Endometrial microvascular endothelial cells (primary cell): ENCODE data around the gene IZUMO4. TPM values are rescaled to one million over a fixed set of nuclear protein-coding genes. Genes with fewer than 3 reads are reported as not detected.

Source experiments
- in situ Hi-C: cut with HindIII; loops from 2 replicates; pipeline ENCODE4 v1.10.0; 2017; ENCODE audit warnings: low sequenced_read_pairs, low pct_unique_long_range_greater_than_20kb; ENCODE audit errors: inconsistent ontology term
- total RNA-seq: library from RNA; depleted of rRNA; stranded (reverse); fragments of >200 nt; gene quantifications from one replicate; pipeline ENCODE4 v1.2.3, GENCODE V29; 2015; ENCODE audit errors: inconsistent ontology term

Gene IZUMO4
- total RNA-seq, 1 donor from 2014 or later: not detected

- in situ Hi-C loops: no loop called here
Measured at GRCh38 chr19:2136796-2137195, 40.1 kb downstream of the IZUMO4 start.

- in situ Hi-C loops: no loop called here
Measured at GRCh38 chr19:2138061-2138728, 41.5 kb downstream of the IZUMO4 start.

GRCh38 chr19:2139385-2140137 lies 42.8 kb downstream of the IZUMO4 start:
- in situ Hi-C loops: no loop called here

- in situ Hi-C loops: no loop called here
Measured at GRCh38 chr19:2140138-2140569, 43.4 kb downstream of the IZUMO4 start.

GRCh38 chr19:2142173-2142829 lies 45.6 kb downstream of the IZUMO4 start:
- in situ Hi-C loops: no loop called here

GRCh38 chr19:2144190-2144589 lies 47.5 kb downstream of the IZUMO4 start:
- in situ Hi-C loops: no loop called here

GRCh38 chr19:2145831-2146241 lies 49.1 kb downstream of the IZUMO4 start:
- in situ Hi-C loops: no loop called here

- in situ Hi-C loops: no loop called here
Measured at GRCh38 chr19:2148482-2149135, 51.9 kb downstream of the IZUMO4 start.

Other genes with a start within 250 kb of the IZUMO4 start
- gene REXO1, start 248.4 kb upstream of the IZUMO4 start, total RNA-seq: 15.7 TPM
- 12.9 TPM for gene KLF16, start 233.3 kb upstream of the IZUMO4 start, total RNA-seq
- 149 TPM for gene ABHD17A, start 211.4 kb upstream of the IZUMO4 start, total RNA-seq
- gene ADAT3, start 191.5 kb upstream of the IZUMO4 start, total RNA-seq: 15.5 TPM
- gene SCAMP4, start 191.5 kb upstream of the IZUMO4 start, total RNA-seq: 83.0 TPM
- 63.7 TPM for gene CSNK1G2, start 155.7 kb upstream of the IZUMO4 start, total RNA-seq
- gene BTBD2, start 81.2 kb upstream of the IZUMO4 start, total RNA-seq: 88.5 TPM
- 111 TPM for gene MKNK2, start 45.7 kb upstream of the IZUMO4 start, total RNA-seq
- gene MOB3A, start 589 bp upstream of the IZUMO4 start, total RNA-seq: 66.6 TPM
- gene AP3D1, start 54.7 kb downstream of the IZUMO4 start, total RNA-seq: 103 TPM
- 12.5 TPM for gene DOT1L, start 67.0 kb downstream of the IZUMO4 start, total RNA-seq
- 118 TPM for gene PLEKHJ1, start 139.4 kb downstream of the IZUMO4 start, total RNA-seq
- gene SF3A2, start 139.9 kb downstream of the IZUMO4 start, total RNA-seq: 51.0 TPM
- gene AMH, start 152.4 kb downstream of the IZUMO4 start, total RNA-seq: 0.19 TPM
- gene JSRP1, start 159.5 kb downstream of the IZUMO4 start, total RNA-seq: not detected
- not detected for gene PEAK3, start 185.3 kb downstream of the IZUMO4 start, total RNA-seq
- gene LINGO3, start 211.2 kb downstream of the IZUMO4 start, total RNA-seq: not detected
- 132 TPM for gene LSM7, start 231.7 kb downstream of the IZUMO4 start, total RNA-seq
- gene SPPL2B, start 231.8 kb downstream of the IZUMO4 start, total RNA-seq: 53.6 TPM